ENCODE data around the gene HMGN3. TPM values are rescaled to one million over a fixed set of nuclear protein-coding genes. Genes with fewer than 3 reads are reported as not detected.

HMGN3 gene
- total and polyA plus RNA-seq, 4 donors = 78.4 to 351 (median 188) TPM

GRCh38 chr6:79159846-79160245 lies 74.6 kb downstream of the HMGN3 start:
- no peaks in the 10 kb centered on the region for H3K36me3 ChIP-seq (ENCODE audit: control insufficient read depth in 4 of 4, insufficient read depth in 4 of 4, low read length in 4 of 4)
- H3K9me3 ChIP-seq (ENCODE audit: control insufficient read depth in 4 of 4, insufficient read depth in 3 of 4, low read length in 3 of 4) = peaks cover 0 to 4% (median 0%) of the 10 kb centered on the region in 4 donors
- no peaks in the 10 kb centered on the region for H3K4me1 ChIP-seq (ENCODE audit: control insufficient read depth in 5 of 5, insufficient read depth in 5 of 5, low read length in 5 of 5)
- WGBS, 2 donors = 70 to 84% methylated on average over 1 of the region's 1 CpG
- TF ChIP-seq, protein P1, sequence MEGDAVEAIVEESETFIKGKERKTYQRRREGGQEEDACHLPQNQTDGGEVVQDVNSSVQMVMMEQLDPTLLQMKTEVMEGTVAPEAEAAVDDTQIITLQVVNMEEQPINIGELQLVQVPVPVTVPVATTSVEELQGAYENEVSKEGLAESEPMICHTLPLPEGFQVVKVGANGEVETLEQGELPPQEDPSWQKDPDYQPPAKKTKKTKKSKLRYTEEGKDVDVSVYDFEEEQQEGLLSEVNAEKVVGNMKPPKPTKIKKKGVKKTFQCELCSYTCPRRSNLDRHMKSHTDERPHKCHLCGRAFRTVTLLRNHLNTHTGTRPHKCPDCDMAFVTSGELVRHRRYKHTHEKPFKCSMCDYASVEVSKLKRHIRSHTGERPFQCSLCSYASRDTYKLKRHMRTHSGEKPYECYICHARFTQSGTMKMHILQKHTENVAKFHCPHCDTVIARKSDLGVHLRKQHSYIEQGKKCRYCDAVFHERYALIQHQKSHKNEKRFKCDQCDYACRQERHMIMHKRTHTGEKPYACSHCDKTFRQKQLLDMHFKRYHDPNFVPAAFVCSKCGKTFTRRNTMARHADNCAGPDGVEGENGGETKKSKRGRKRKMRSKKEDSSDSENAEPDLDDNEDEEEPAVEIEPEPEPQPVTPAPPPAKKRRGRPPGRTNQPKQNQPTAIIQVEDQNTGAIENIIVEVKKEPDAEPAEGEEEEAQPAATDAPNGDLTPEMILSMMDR (IDR thresholded peaks at IDR 0.05; ENCODE audit: control extremely low read depth, extremely low read depth) = no peak
- no peak for ATAC-seq (ENCODE audit: insufficient read depth, low FRiP score)
- no peak for DNase-seq
- H3K27me3 ChIP-seq (ENCODE audit: control insufficient read depth in 3 of 3, insufficient read depth in 3 of 3, low read length in 2 of 3) = no peaks in the 10 kb centered on the region
- no peak overlapping the region for H3K4me3 ChIP-seq
- no peak overlapping the region for H3K27ac ChIP-seq (ENCODE audit: low read depth in 1 of 2, low read length in 1 of 2)
- H3K9ac ChIP-seq (ENCODE audit: insufficient read depth in 1 of 2, low read length in 2 of 2) = no peak overlapping the region

DNA sequence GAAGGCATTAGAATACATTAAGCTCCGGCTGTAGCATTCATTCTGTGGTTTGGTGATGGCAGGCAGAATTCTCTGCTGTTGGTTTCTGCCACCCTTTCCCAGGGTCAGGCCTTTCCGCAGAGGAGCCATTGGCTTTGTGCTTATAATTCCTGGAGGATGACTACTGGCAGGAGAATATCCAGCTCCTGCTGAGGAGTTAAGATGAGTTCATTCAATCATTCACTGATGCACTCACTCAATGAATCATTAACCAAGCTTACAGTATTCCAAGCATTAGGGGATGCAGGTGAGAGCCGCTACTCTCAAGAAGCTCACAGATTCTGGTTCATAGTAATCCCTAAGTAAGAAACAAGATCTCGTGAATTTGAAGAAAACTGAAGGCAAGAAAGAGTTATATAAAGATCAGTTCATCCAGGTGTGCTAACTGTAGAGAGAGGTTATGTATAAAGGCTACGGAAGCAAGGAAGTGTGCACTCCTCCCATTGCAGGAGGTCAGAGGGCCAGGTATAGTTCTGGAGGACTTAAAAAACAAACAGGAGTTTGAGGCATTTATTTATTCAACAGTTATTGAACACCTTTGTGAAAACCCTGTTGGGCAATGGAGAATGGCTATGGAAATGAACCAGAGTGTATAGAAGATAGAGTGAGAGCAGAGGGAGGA lies 75.5 kb downstream of the HMGN3 start:
- DNase-seq = no peak
- WGBS, 2 donors = 86 to 90% methylated on average over 5 of the region's 5 CpGs
- H3K4me1 ChIP-seq (ENCODE audit: control insufficient read depth in 5 of 5, insufficient read depth in 5 of 5, low read length in 5 of 5) = no peaks in the 10 kb centered on the region
- no peak overlapping the region for H3K27ac ChIP-seq (ENCODE audit: low read depth in 1 of 2, low read length in 1 of 2)
- no peak for ATAC-seq (ENCODE audit: insufficient read depth, low FRiP score)
- H3K9me3 ChIP-seq (ENCODE audit: control insufficient read depth in 4 of 4, insufficient read depth in 3 of 4, low read length in 3 of 4) = peaks cover 0 to 4% (median 0%) of the 10 kb centered on the region in 4 donors
- no peaks in the 10 kb centered on the region for H3K36me3 ChIP-seq (ENCODE audit: control insufficient read depth in 4 of 4, insufficient read depth in 4 of 4, low read length in 4 of 4)
- H3K27me3 ChIP-seq (ENCODE audit: control insufficient read depth in 3 of 3, insufficient read depth in 3 of 3, low read length in 2 of 3) = no peaks in the 10 kb centered on the region
- TF ChIP-seq, protein P1 (IDR thresholded peaks at IDR 0.05; ENCODE audit: control extremely low read depth, extremely low read depth) = no peak
- no peak overlapping the region for H3K9ac ChIP-seq (ENCODE audit: insufficient read depth in 1 of 2, low read length in 2 of 2)
- H3K4me3 ChIP-seq = no peak overlapping the region

- Histone ChIP-seq H3K4me1 (ENCODE audit: control insufficient read depth in 5 of 5, insufficient read depth in 5 of 5, low read length in 5 of 5) (no peaks in the 10 kb centered on the region), H3K9ac (ENCODE audit: insufficient read depth in 1 of 2, low read length in 2 of 2) (no peak overlapping the region), H3K27me3 (ENCODE audit: control insufficient read depth in 3 of 3, insufficient read depth in 3 of 3, low read length in 2 of 3) (no peaks in the 10 kb centered on the region), H3K27ac (ENCODE audit: low read depth in 1 of 2, low read length in 1 of 2) (no peak overlapping the region), H3K36me3 (ENCODE audit: control insufficient read depth in 4 of 4, insufficient read depth in 4 of 4, low read length in 4 of 4) (no peaks in the 10 kb centered on the region), H3K4me3 (no peak overlapping the region), H3K9me3 (ENCODE audit: control insufficient read depth in 4 of 4, insufficient read depth in 3 of 4, low read length in 3 of 4) (peaks cover 0 to 4% (median 0%) of the 10 kb centered on the region in 4 donors)
- DNase-seq = no peak
- ATAC-seq (ENCODE audit: insufficient read depth, low FRiP score) = no peak
- 84 to 92% methylated on average over 3 of the region's 3 CpGs for WGBS, 2 donors
- TF ChIP-seq, protein P1 (IDR thresholded peaks at IDR 0.05; ENCODE audit: control extremely low read depth, extremely low read depth) = no peak
These were observed 76.4 kb downstream of the HMGN3 start for GRCh38 chr6:79157961-79158644.

Measured in lung (tissue), 12 donors.